Peyer's patch (tissue), 4 donors: ENCODE measurements around the gene SMIM24. TPM values are rescaled to one million over a fixed set of nuclear protein-coding genes. Genes with fewer than 3 reads are reported as not detected.
A peak's percentile ranks its signal among the peaks of the same experiment; 100 is the strongest.

Source experiments
- DNase-seq, 3 donors: peaks; one replicate each; pipeline ENCODE4 v3.0.0-alpha.2; 2017 to 2019
- H3K27ac ChIP-seq, 4 donors: fragments of 200-600 bp; sonication (generic); one replicate each; pipeline ENCODE4 v1.5.1; 2016 to 2019
- H3K27me3 ChIP-seq, 2 donors: fragments of 200-600 bp; sonication (generic); one replicate each; pipeline ENCODE4 v1.5.1; 2019
- H3K36me3 ChIP-seq, 3 donors: fragments of 200-600 bp; sonication (generic); one replicate each; pipeline ENCODE4 v1.5.1; 2016 to 2019
- H3K4me1 ChIP-seq, 4 donors: fragments of 200-600 bp; sonication (generic); one replicate each; pipeline ENCODE4 v1.5.1; 2016 to 2019
- H3K4me3 ChIP-seq, 4 donors: fragments of 200-600 bp; sonication (generic); 1 replicate in 3 of 4; 2 replicates in 1 of 4; pipeline ENCODE4 v1.5.1; 2016 to 2019; ENCODE audit warnings: mild to moderate bottlenecking in 1 of 4
- H3K9me3 ChIP-seq, 4 donors: fragments of 200-600 bp; sonication (generic); one replicate each; pipeline ENCODE4 v1.5.1; 2016 to 2019; ENCODE audit warnings: mild to moderate bottlenecking in 1 of 4
- POLR2A ChIP-seq, 2 donors: fragments of 450-650 bp; IDR thresholded peaks; one replicate each; pipeline ENCODE4 v1.5.1; 2017; ENCODE audit warnings: antibody characterized with exemption in 2 of 2, mild to moderate bottlenecking in 2 of 2, moderate library complexity in 2 of 2
- total RNA-seq, 4 donors: library from RNA; depleted of rRNA; stranded (reverse); fragments of >200 nt; gene quantifications; one replicate each; pipeline ENCODE4 v1.1.0, GENCODE V29; 2016
- TF ChIP-seq, protein P1 (sequence below), 6 experiments: fragments of 450-650 bp in 4 of 6; fragments of 200-600 bp in 2 of 6; sonication (generic) in 1 of 6; IDR thresholded peaks; one replicate each; pipeline ENCODE4 v1.5.1; 2017 to 2019; ENCODE audit warnings: antibody characterized with exemption in 6 of 6, mild to moderate bottlenecking in 3 of 6, moderate library complexity in 1 of 6

Gene SMIM24
- total RNA-seq, 4 donors from 2014 or later: 75.9 to 1,153 (median 771) TPM

- H3K4me1 ChIP-seq: peaks cover 0 to 25% (median 0%) of the 10 kb centered on the region in 4 donors
- H3K9me3 ChIP-seq: no peaks in the 10 kb centered on the region
- H3K36me3 ChIP-seq: peaks cover 0 to 14% (median 0%) of the 10 kb centered on the region in 3 donors
- H3K4me3 ChIP-seq: no peak overlapping the region
- peak in 1 of 2 donors; percentile 9 for TF ChIP-seq POLR2A (IDR thresholded peaks at IDR 0.05)
- TF ChIP-seq, protein P1, sequence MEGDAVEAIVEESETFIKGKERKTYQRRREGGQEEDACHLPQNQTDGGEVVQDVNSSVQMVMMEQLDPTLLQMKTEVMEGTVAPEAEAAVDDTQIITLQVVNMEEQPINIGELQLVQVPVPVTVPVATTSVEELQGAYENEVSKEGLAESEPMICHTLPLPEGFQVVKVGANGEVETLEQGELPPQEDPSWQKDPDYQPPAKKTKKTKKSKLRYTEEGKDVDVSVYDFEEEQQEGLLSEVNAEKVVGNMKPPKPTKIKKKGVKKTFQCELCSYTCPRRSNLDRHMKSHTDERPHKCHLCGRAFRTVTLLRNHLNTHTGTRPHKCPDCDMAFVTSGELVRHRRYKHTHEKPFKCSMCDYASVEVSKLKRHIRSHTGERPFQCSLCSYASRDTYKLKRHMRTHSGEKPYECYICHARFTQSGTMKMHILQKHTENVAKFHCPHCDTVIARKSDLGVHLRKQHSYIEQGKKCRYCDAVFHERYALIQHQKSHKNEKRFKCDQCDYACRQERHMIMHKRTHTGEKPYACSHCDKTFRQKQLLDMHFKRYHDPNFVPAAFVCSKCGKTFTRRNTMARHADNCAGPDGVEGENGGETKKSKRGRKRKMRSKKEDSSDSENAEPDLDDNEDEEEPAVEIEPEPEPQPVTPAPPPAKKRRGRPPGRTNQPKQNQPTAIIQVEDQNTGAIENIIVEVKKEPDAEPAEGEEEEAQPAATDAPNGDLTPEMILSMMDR (IDR thresholded peaks at IDR 0.05): peak; percentile 27 to 68 (median 63)
- H3K27me3 ChIP-seq: no peaks in the 10 kb centered on the region
- H3K27ac ChIP-seq: no peak overlapping the region
- peak in 1 of 3 donors; percentile 69 for DNase-seq
Observed at GRCh38 chr19:3471954-3472655, 8.2 kb downstream of the SMIM24 start.

DNA sequence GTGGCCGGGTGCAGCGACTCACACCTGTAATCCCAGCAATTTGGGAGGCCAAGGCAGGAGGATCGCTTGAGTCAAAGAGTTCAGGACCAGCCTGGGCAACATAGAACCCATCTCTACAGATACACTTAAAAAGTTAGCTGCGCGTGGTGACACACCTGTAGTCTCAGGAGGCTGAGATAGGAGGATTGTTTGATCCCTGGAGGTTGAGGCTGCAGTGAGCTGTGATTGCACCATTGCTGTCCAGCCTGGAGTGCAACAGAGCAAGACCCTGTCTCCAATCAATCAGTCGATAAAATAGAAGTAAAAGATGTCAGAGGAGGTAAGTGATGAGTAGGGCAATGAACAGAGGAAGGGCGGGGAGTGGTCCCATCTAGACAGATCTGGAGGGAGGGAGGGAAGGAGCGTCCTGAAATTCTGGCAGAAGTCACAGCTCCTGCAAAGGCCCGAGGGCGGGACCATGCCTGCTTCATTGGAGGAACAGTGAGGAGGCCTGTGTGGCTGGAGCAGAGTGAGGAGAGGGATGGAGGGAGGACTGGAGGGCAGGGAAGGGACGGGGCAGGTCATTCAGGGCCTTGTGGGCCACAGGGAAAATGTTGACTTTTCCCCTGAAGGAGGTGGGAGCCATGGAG, 9.7 kb downstream of the SMIM24 start:
- peaks cover 0 to 25% (median 0%) of the 10 kb centered on the region in 4 donors for H3K4me1 ChIP-seq
- no peaks in the 10 kb centered on the region for H3K9me3 ChIP-seq
- no peaks in the 10 kb centered on the region for H3K27me3 ChIP-seq
- peaks cover 0 to 13% (median 0%) of the 10 kb centered on the region in 3 donors for H3K36me3 ChIP-seq
- no peak overlapping the region for H3K27ac ChIP-seq
- DNase-seq: no peak
- TF ChIP-seq POLR2A (IDR thresholded peaks at IDR 0.05): no peak
- TF ChIP-seq, protein P1 (IDR thresholded peaks at IDR 0.05): no peak
- H3K4me3 ChIP-seq: no peak overlapping the region

- Histone ChIP-seq H3K4me3 (no peak overlapping the region), H3K27me3 (no peaks in the 10 kb centered on the region), H3K36me3 (peaks cover 0 to 6% (median 0%) of the 10 kb centered on the region in 3 donors), H3K9me3 (no peaks in the 10 kb centered on the region), H3K4me1 (peaks cover 0 to 25% (median 0%) of the 10 kb centered on the region in 4 donors), H3K27ac (no peak overlapping the region)
- no peak for DNase-seq
- no peak for TF ChIP-seq POLR2A (IDR thresholded peaks at IDR 0.05)
- TF ChIP-seq, protein P1 (IDR thresholded peaks at IDR 0.05): no peak
Observed at GRCh38 chr19:3469638-3470499, 10.5 kb downstream of the SMIM24 start.

DNA sequence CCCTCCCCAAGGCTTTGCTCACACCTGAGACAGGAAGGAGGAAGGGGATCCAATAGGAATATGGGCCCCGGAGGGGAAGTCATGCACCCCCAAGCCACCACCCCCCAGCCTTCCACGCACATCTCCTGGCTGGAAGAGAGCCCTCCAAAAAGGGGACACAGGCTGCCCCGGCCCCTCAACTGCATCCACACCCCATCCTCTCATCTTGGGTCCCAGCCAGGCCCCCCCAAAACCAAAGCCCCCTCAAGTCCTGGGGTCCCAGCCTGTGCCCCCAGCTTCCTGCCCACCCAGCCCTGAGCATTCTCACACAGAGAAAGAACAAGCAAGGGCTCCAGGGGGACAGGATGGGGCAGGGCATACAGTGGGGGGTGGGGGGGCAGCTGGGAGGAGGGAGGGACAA, 12.1 kb downstream of the SMIM24 start:
- H3K27ac ChIP-seq: no peak overlapping the region
- peaks cover 0 to 11% (median 0%) of the 10 kb centered on the region in 3 donors for H3K36me3 ChIP-seq
- no peak for DNase-seq
- TF ChIP-seq POLR2A (IDR thresholded peaks at IDR 0.05): no peak
- TF ChIP-seq, protein P1 (IDR thresholded peaks at IDR 0.05): no peak
- H3K4me3 ChIP-seq: no peak overlapping the region
- peaks cover 0 to 9% (median 0%) of the 10 kb centered on the region in 4 donors for H3K4me1 ChIP-seq
- no peaks in the 10 kb centered on the region for H3K27me3 ChIP-seq
- no peaks in the 10 kb centered on the region for H3K9me3 ChIP-seq

DNA sequence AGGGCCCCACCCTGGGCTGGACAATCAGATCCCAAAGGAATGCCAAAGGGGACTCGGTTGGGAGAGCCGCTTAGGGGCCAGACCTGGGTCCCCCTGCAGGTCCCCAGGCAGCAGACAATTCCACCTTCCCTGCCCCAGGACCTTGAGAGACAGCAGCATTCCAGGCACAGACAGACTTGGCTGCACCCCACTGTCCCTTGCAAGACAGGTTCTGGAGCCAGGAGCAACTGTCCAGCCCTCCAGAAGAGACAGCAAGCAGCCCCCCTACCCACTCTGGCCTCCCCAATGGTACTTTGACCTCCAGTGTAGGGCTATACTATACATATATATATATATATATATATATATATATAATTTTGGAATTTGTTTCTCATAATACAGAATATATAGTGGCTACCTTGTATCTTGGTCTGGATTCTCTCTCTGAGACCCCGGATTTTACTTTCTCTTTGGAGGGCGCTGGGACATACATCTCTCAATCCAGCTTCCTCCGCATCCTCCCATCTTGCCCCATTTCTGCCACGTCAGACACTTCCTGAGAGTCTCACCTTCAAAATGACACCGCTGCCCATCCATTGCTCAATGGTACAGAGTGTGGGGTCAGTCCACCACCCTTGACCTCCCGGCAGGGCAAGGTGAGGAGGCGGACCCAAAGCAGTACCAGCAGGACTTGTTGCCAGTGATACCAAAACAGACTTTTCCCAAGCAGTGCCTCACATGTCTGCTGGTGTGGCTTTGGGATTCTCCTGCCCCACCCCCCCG, 12.7 kb downstream of the SMIM24 start:
- Histone ChIP-seq H3K27ac (no peak overlapping the region), H3K4me3 (no peak overlapping the region), H3K27me3 (no peaks in the 10 kb centered on the region), H3K36me3 (peaks cover 0 to 17% (median 0%) of the 10 kb centered on the region in 3 donors), H3K4me1 (peaks cover 0 to 7% (median 0%) of the 10 kb centered on the region in 4 donors), H3K9me3 (no peaks in the 10 kb centered on the region)
- no peak for DNase-seq
- TF ChIP-seq POLR2A (IDR thresholded peaks at IDR 0.05): no peak
- TF ChIP-seq, protein P1 (IDR thresholded peaks at IDR 0.05): no peak
